SHP77 treated with DMSO at 0.1 percent for 48 hours (cell line): ENCODE data around the gene XPA.

Experiments
- DNase-seq: peaks from one replicate; lab custom pipeline; 2025; lab: John Stamatoyannopoulos, UW

XPA gene

GRCh38 chr9:97651646-97652045 is 45.5 kb downstream of the XPA start:
- no peak for DNase-seq

- no peak for DNase-seq
Observed at GRCh38 chr9:97647996-97648395, 49.1 kb downstream of the XPA start.

GRCh38 chr9:97645720-97646119 is 51.4 kb downstream of the XPA start:
- no peak for DNase-seq

GRCh38 chr9:97640325-97640724 is 56.8 kb downstream of the XPA start:
- no peak for DNase-seq

- no peak for DNase-seq
Observed at GRCh38 chr9:97638666-97639065, 58.5 kb downstream of the XPA start.

GRCh38 chr9:97636903-97637302 is 60.2 kb downstream of the XPA start:
- DNase-seq = no peak

- no peak for DNase-seq
Observed at GRCh38 chr9:97635026-97635425, 62.1 kb downstream of the XPA start.

GRCh38 chr9:97633859-97634490 is 63.2 kb downstream of the XPA start:
- DNase-seq = no peak

GRCh38 chr9:97632985-97633858 is 63.9 kb downstream of the XPA start, which contains the start of the genes NCBP1 and TSTD2:
TSS of gene NCBP1 (plus strand) at chr9:97633821. CDS start at chr9:97633882, 61 bp downstream.
TSS of gene TSTD2 (minus strand) at chr9:97633368. CDS start at chr9:97627562, 5,806 bp downstream.
- peak; percentile 92 for DNase-seq

GRCh38 chr9:97632248-97632984 is 64.7 kb downstream of the XPA start:
- no peak for DNase-seq

- DNase-seq = no peak
Observed at GRCh38 chr9:97630591-97630990, 66.5 kb downstream of the XPA start.

GRCh38 chr9:97629156-97629555 is 68.0 kb downstream of the XPA start:
- DNase-seq = no peak

GRCh38 chr9:97628668-97629067 is 68.5 kb downstream of the XPA start:
- DNase-seq = no peak

- DNase-seq = no peak
Observed at GRCh38 chr9:97627624-97628023, 69.5 kb downstream of the XPA start.

- DNase-seq = no peak
Observed at GRCh38 chr9:97625620-97626019, 71.5 kb downstream of the XPA start.
